ENCODE results near the gene SNX8. TPM values are rescaled to one million over a fixed set of nuclear protein-coding genes. Genes with fewer than 3 reads are reported as not detected.

The SNX8 gene
- 50.8 TPM for polyA plus RNA-seq
- long read RNA-seq, donor 1, full-length matches to known transcripts = 5 of 16 reads
- long read RNA-seq, donor 1, partial matches to known transcripts = 6 of 16 reads
- long read RNA-seq, donor 1, other reads (novel, unspliced or antisense) = 5 of 16 reads
- long read RNA-seq, donor 2, full-length matches to known transcripts = 12 of 138 reads
- long read RNA-seq, donor 2, partial matches to known transcripts = 106 of 138 reads
- long read RNA-seq, donor 2, other reads (novel, unspliced or antisense) = 20 of 138 reads
- long read RNA-seq, donor 3, full-length matches to known transcripts = 19 of 75 reads
- long read RNA-seq, donor 3, partial matches to known transcripts = 33 of 75 reads
- long read RNA-seq, donor 3, other reads (novel, unspliced or antisense) = 23 of 75 reads
- long read RNA-seq, donor 4, full-length matches to known transcripts = 2 of 12 reads
- long read RNA-seq, donor 4, partial matches to known transcripts = 10 of 12 reads
- long read RNA-seq, donor 4, other reads (novel, unspliced or antisense) = 0 of 12 reads
- long read RNA-seq, donor 5, full-length matches to known transcripts = 10 of 23 reads
- long read RNA-seq, donor 5, partial matches to known transcripts = 7 of 23 reads
- long read RNA-seq, donor 5, other reads (novel, unspliced or antisense) = 6 of 23 reads
- long read RNA-seq, donor 6, full-length matches to known transcripts = 10 of 108 reads
- long read RNA-seq, donor 6, partial matches to known transcripts = 92 of 108 reads
- long read RNA-seq, donor 6, other reads (novel, unspliced or antisense) = 6 of 108 reads
- long read RNA-seq, donor 7, full-length matches to known transcripts = 2 of 7 reads
- long read RNA-seq, donor 7, partial matches to known transcripts = 0 of 7 reads
- long read RNA-seq, donor 7, other reads (novel, unspliced or antisense) = 5 of 7 reads
- long read RNA-seq, donor 8, full-length matches to known transcripts = 14 of 58 reads
- long read RNA-seq, donor 8, partial matches to known transcripts = 28 of 58 reads
- long read RNA-seq, donor 8, other reads (novel, unspliced or antisense) = 16 of 58 reads
- long read RNA-seq, donor 9, full-length matches to known transcripts = 12 of 12 reads
- long read RNA-seq, donor 9, partial matches to known transcripts = 0 of 12 reads
- long read RNA-seq, donor 9, other reads (novel, unspliced or antisense) = 0 of 12 reads
- long read RNA-seq, donor 10, full-length matches to known transcripts = 10 of 94 reads
- long read RNA-seq, donor 10, partial matches to known transcripts = 67 of 94 reads
- long read RNA-seq, donor 10, other reads (novel, unspliced or antisense) = 17 of 94 reads
- long read RNA-seq, donor 11, full-length matches to known transcripts = 9 of 26 reads
- long read RNA-seq, donor 11, partial matches to known transcripts = 6 of 26 reads
- long read RNA-seq, donor 11, other reads (novel, unspliced or antisense) = 11 of 26 reads

GRCh38 chr7:2314209-2314955, at the start of gene SNX8:
SNX8 (minus strand) TSS chr7:2314441; CDS start chr7:2314421, 20 bp downstream.
- WGBS (ENCODE audit: insufficient coverage, low lambda C conversion rate) = 10% methylated on average over 6 of the region's 78 CpGs
- DNase-seq = peak; percentile 95 to 98
- H3K27ac ChIP-seq (ENCODE audit: low read length) = peak within 1 kb of the TSS; percentile 82
- no peaks in the 10 kb centered on the region for H3K9me3 ChIP-seq (ENCODE audit: control insufficient read depth, low read depth, low read length)
- peaks cover 3% of the 10 kb centered on the region for H3K36me3 ChIP-seq (ENCODE audit: control insufficient read depth, insufficient read depth, low read length)
- peak within 1 kb of the TSS; percentile 95 for H3K4me3 ChIP-seq (ENCODE audit: low read length)
- H3K27me3 ChIP-seq (ENCODE audit: control insufficient read depth, insufficient read depth, low read length) = no peaks in the 10 kb centered on the region
- peaks cover 3% of the 10 kb centered on the region for H3K4me1 ChIP-seq (ENCODE audit: control insufficient read depth, insufficient read depth, low read length)

- no peak overlapping the region for H3K4me3 ChIP-seq (ENCODE audit: low read length)
- no CpG with 5 or more reads among the region's 27 CpGs for WGBS (ENCODE audit: insufficient coverage, low lambda C conversion rate)
- no peaks in the 10 kb centered on the region for H3K4me1 ChIP-seq (ENCODE audit: control insufficient read depth, insufficient read depth, low read length)
- H3K27ac ChIP-seq (ENCODE audit: low read length) = no peak overlapping the region
- DNase-seq = no peak
- H3K9me3 ChIP-seq (ENCODE audit: control insufficient read depth, low read depth, low read length) = no peaks in the 10 kb centered on the region
- peaks cover 67% of the 10 kb centered on the region for H3K36me3 ChIP-seq (ENCODE audit: control insufficient read depth, insufficient read depth, low read length)
- H3K27me3 ChIP-seq (ENCODE audit: control insufficient read depth, insufficient read depth, low read length) = no peaks in the 10 kb centered on the region
Observed at GRCh38 chr7:2362385-2363088, 48.3 kb upstream of the SNX8 start.

GRCh38 chr7:2360796-2361195, 46.6 kb upstream of the SNX8 start:
- Histone ChIP-seq H3K9me3 (ENCODE audit: control insufficient read depth, low read depth, low read length) (no peaks in the 10 kb centered on the region), H3K36me3 (ENCODE audit: control insufficient read depth, insufficient read depth, low read length) (peaks cover 57% of the 10 kb centered on the region), H3K4me1 (ENCODE audit: control insufficient read depth, insufficient read depth, low read length) (peaks cover 2% of the 10 kb centered on the region), H3K27ac (ENCODE audit: low read length) (no peak overlapping the region), H3K27me3 (ENCODE audit: control insufficient read depth, insufficient read depth, low read length) (no peaks in the 10 kb centered on the region), H3K4me3 (ENCODE audit: low read length) (no peak overlapping the region)
- WGBS (ENCODE audit: insufficient coverage, low lambda C conversion rate) = no CpG with 5 or more reads among the region's 6 CpGs
- no peak for DNase-seq

GRCh38 chr7:2359610-2360009, 45.4 kb upstream of the SNX8 start:
- no peak for DNase-seq
- WGBS (ENCODE audit: insufficient coverage, low lambda C conversion rate) = 100% methylated on average over 1 of the region's 11 CpGs
- H3K27me3 ChIP-seq (ENCODE audit: control insufficient read depth, insufficient read depth, low read length) = no peaks in the 10 kb centered on the region
- no peaks in the 10 kb centered on the region for H3K9me3 ChIP-seq (ENCODE audit: control insufficient read depth, low read depth, low read length)
- no peak overlapping the region for H3K4me3 ChIP-seq (ENCODE audit: low read length)
- peaks cover 2% of the 10 kb centered on the region for H3K4me1 ChIP-seq (ENCODE audit: control insufficient read depth, insufficient read depth, low read length)
- H3K27ac ChIP-seq (ENCODE audit: low read length) = no peak overlapping the region
- H3K36me3 ChIP-seq (ENCODE audit: control insufficient read depth, insufficient read depth, low read length) = peaks cover 48% of the 10 kb centered on the region

GRCh38 chr7:2358968-2359527, 44.8 kb upstream of the SNX8 start:
- no peaks in the 10 kb centered on the region for H3K9me3 ChIP-seq (ENCODE audit: control insufficient read depth, low read depth, low read length)
- no peak overlapping the region for H3K27ac ChIP-seq (ENCODE audit: low read length)
- no peak for DNase-seq
- no CpG with 5 or more reads among the region's 8 CpGs for WGBS (ENCODE audit: insufficient coverage, low lambda C conversion rate)
- H3K27me3 ChIP-seq (ENCODE audit: control insufficient read depth, insufficient read depth, low read length) = no peaks in the 10 kb centered on the region
- H3K36me3 ChIP-seq (ENCODE audit: control insufficient read depth, insufficient read depth, low read length) = peaks cover 43% of the 10 kb centered on the region
- peaks cover 2% of the 10 kb centered on the region for H3K4me1 ChIP-seq (ENCODE audit: control insufficient read depth, insufficient read depth, low read length)
- H3K4me3 ChIP-seq (ENCODE audit: low read length) = no peak overlapping the region

GRCh38 chr7:2357571-2357970, 43.3 kb upstream of the SNX8 start:
- H3K27ac ChIP-seq (ENCODE audit: low read length) = no peak overlapping the region
- 80% methylated on average over 2 of the region's 6 CpGs for WGBS (ENCODE audit: insufficient coverage, low lambda C conversion rate)

GRCh38 chr7:2357165-2357564, 42.9 kb upstream of the SNX8 start:
- Histone ChIP-seq H3K36me3 (ENCODE audit: control insufficient read depth, insufficient read depth, low read length) (peaks cover 25% of the 10 kb centered on the region), H3K27me3 (ENCODE audit: control insufficient read depth, insufficient read depth, low read length) (no peaks in the 10 kb centered on the region), H3K9me3 (ENCODE audit: control insufficient read depth, low read depth, low read length) (no peaks in the 10 kb centered on the region), H3K4me3 (ENCODE audit: low read length) (no peak overlapping the region), H3K27ac (ENCODE audit: low read length) (no peak overlapping the region), H3K4me1 (ENCODE audit: control insufficient read depth, insufficient read depth, low read length) (peaks cover 5% of the 10 kb centered on the region)
- no CpG with 5 or more reads among the region's 8 CpGs for WGBS (ENCODE audit: insufficient coverage, low lambda C conversion rate)
- DNase-seq = no peak

More at GRCh38 chr7:2357571-2357970, 43.3 kb upstream of the SNX8 start:
- Histone ChIP-seq H3K4me3 (ENCODE audit: low read length) (no peak overlapping the region), H3K27me3 (ENCODE audit: control insufficient read depth, insufficient read depth, low read length) (no peaks in the 10 kb centered on the region), H3K9me3 (ENCODE audit: control insufficient read depth, low read depth, low read length) (no peaks in the 10 kb centered on the region), H3K36me3 (ENCODE audit: control insufficient read depth, insufficient read depth, low read length) (peaks cover 29% of the 10 kb centered on the region), H3K4me1 (ENCODE audit: control insufficient read depth, insufficient read depth, low read length) (peaks cover 5% of the 10 kb centered on the region)
- DNase-seq = no peak

GRCh38 chr7:2355705-2356008, 41.4 kb upstream of the SNX8 start:
- no peak for DNase-seq
- 29% methylated on average over 1 of the region's 9 CpGs for WGBS (ENCODE audit: insufficient coverage, low lambda C conversion rate)
- no peaks in the 10 kb centered on the region for H3K9me3 ChIP-seq (ENCODE audit: control insufficient read depth, low read depth, low read length)
- peaks cover 17% of the 10 kb centered on the region for H3K36me3 ChIP-seq (ENCODE audit: control insufficient read depth, insufficient read depth, low read length)
- peaks cover 5% of the 10 kb centered on the region for H3K4me1 ChIP-seq (ENCODE audit: control insufficient read depth, insufficient read depth, low read length)
- H3K27ac ChIP-seq (ENCODE audit: low read length) = no peak overlapping the region
- H3K27me3 ChIP-seq (ENCODE audit: control insufficient read depth, insufficient read depth, low read length) = no peaks in the 10 kb centered on the region
- H3K4me3 ChIP-seq (ENCODE audit: low read length) = peak overlapping the region; percentile 75
